Muscle layer of colon (tissue), 2 donors: ENCODE data around the gene GRIP1.

Experiments used
- H3K27ac ChIP-seq: one replicate; pipeline ENCODE4 v1.7.0; 2013; ENCODE audit warnings: low read depth, mild to moderate bottlenecking, low read length, moderate library complexity
- H3K27me3 ChIP-seq, 2 donors: one replicate each; pipeline ENCODE4 v1.7.0; 2013; ENCODE audit warnings: low read length in 2 of 2, mild to moderate bottlenecking in 2 of 2; ENCODE audit not compliant: insufficient read depth in 2 of 2, control insufficient read depth in 1 of 2
- H3K36me3 ChIP-seq: one replicate; pipeline ENCODE4 v1.7.0; 2013; ENCODE audit warnings: mild to moderate bottlenecking, low read length; ENCODE audit not compliant: insufficient read depth
- H3K4me1 ChIP-seq: one replicate; pipeline ENCODE4 v1.7.0; 2013; ENCODE audit warnings: mild to moderate bottlenecking, low read length; ENCODE audit not compliant: insufficient read depth
- H3K4me3 ChIP-seq, 2 donors: one replicate each; pipeline ENCODE4 v1.7.0; 2013; ENCODE audit warnings: low read length in 2 of 2, low read depth in 1 of 2, mild to moderate bottlenecking in 1 of 2, moderate library complexity in 1 of 2
- H3K9ac ChIP-seq: one replicate; pipeline ENCODE4 v1.7.0; 2013; ENCODE audit warnings: low read length
- H3K9me3 ChIP-seq: one replicate; pipeline ENCODE4 v1.7.0; 2013; ENCODE audit warnings: mild to moderate bottlenecking, low read length
- donor health status: abdominal sarcoma.
- donor health status: Adenocarcinoma of cecum.

GRIP1 gene

DNA sequence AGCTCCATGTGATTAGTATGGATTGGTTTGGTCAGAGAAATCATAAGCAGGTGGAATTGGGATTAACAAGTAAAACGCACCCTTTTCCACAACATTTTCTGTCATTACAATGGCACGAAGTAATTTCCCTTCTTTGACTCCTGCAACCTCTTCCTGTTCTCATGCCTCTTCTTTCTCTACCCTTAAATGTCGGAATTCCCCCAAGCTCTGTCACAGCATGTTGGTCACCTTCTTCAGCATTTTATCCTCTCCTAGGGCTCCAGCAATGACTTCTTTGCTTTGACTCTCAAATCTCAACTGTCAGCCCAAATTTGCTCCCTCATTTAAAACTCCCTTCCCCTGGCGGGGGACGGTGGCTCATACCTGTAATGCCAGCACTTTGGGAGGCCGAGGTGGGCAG is 5.3 kb upstream of the GRIP1 start:
- Histone ChIP-seq H3K4me3 (no peak overlapping the region), H3K36me3 (no peaks in the 10 kb centered on the region), H3K9ac (no peak overlapping the region), H3K4me1 (peaks cover 5% of the 10 kb centered on the region), H3K27ac (no peak overlapping the region), H3K9me3 (no peaks in the 10 kb centered on the region), H3K27me3 (no peaks in the 10 kb centered on the region)

GRCh38 chr12:66683822-66684221 is 4.9 kb upstream of the GRIP1 start:
- H3K4me3 ChIP-seq, result no peak overlapping the region

GRCh38 chr12:66683073-66683472 is 4.2 kb upstream of the GRIP1 start:
- Histone ChIP-seq H3K9me3 (no peaks in the 10 kb centered on the region), H3K27ac (no peak overlapping the region), H3K36me3 (no peaks in the 10 kb centered on the region), H3K4me3 (no peak overlapping the region), H3K9ac (no peak overlapping the region), H3K4me1 (peaks cover 13% of the 10 kb centered on the region), H3K27me3 (no peaks in the 10 kb centered on the region)

More at GRCh38 chr12:66683822-66684221, 4.9 kb upstream of the GRIP1 start:
- H3K9ac ChIP-seq, result no peak overlapping the region
- no peaks in the 10 kb centered on the region for H3K36me3 ChIP-seq
- H3K27ac ChIP-seq, result no peak overlapping the region
- H3K27me3 ChIP-seq, result no peaks in the 10 kb centered on the region
- H3K9me3 ChIP-seq, result no peaks in the 10 kb centered on the region
- H3K4me1 ChIP-seq, result peaks cover 7% of the 10 kb centered on the region

- Histone ChIP-seq H3K27ac (no peak overlapping the region), H3K27me3 (no peaks in the 10 kb centered on the region), H3K4me1 (peaks cover 13% of the 10 kb centered on the region), H3K9me3 (no peaks in the 10 kb centered on the region), H3K9ac (no peak overlapping the region), H3K4me3 (no peak overlapping the region), H3K36me3 (no peaks in the 10 kb centered on the region)
Observed at GRCh38 chr12:66679461-66680084, 697 bp upstream of the GRIP1 start.

DNA sequence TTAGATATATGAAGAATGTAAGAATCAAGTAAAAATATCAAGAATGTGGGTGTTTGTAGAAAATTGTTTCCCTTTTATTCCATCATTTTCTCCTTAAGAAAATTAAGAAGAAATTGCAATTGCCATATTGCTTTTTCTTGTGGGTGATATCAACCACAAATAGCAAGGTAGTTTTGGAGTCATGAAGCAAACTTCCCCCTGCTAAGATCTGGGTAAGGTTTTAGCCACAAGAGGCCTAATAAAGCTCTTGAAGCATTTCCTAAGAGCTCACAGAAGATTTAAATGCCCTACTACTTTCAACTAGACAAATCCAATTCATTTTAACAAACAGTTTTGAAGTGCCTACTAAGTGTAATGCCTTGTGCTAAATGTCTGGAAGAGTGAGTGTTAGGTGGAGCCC is 2.6 kb downstream of the GRIP1 start:
- H3K9ac ChIP-seq, result no peak overlapping the region
- H3K9me3 ChIP-seq, result no peaks in the 10 kb centered on the region
- H3K36me3 ChIP-seq, result no peaks in the 10 kb centered on the region
- no peak overlapping the region for H3K27ac ChIP-seq
- peaks cover 13% of the 10 kb centered on the region for H3K4me1 ChIP-seq
- H3K27me3 ChIP-seq, result no peaks in the 10 kb centered on the region
- no peak overlapping the region for H3K4me3 ChIP-seq

DNA sequence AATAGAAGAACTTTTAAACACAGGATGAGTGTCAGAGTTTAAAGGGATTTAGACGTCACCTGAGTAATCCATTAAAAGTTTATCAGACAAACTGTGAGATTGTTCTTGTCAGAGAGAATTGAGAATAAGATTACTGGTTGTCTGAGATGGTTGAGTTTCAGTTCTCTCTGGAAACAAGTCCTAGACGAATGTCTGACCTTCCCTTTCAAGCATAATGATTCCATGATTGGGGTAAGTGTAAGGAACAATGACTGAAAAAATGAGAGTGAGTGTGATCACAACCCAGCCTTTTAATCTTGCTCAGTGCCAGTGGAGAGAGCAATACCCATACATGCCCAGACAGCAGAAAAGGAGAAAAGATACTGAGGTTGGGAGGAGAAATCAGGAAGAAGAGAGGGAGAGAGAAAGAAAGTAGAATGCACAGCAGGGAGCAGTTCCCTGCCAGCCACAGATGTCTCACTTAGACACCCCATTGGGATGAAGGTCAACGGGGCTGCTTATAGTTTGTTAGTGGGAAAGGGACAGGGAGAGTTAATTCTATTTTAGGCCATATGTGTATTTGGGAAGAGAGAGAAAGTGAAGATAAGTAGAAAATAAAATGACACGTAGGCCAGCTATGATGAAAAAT is 4.3 kb downstream of the GRIP1 start:
- Histone ChIP-seq H3K27ac (no peak overlapping the region), H3K36me3 (no peaks in the 10 kb centered on the region), H3K4me1 (peaks cover 12% of the 10 kb centered on the region), H3K9me3 (no peaks in the 10 kb centered on the region), H3K4me3 (no peak overlapping the region), H3K27me3 (no peaks in the 10 kb centered on the region), H3K9ac (no peak overlapping the region)

DNA sequence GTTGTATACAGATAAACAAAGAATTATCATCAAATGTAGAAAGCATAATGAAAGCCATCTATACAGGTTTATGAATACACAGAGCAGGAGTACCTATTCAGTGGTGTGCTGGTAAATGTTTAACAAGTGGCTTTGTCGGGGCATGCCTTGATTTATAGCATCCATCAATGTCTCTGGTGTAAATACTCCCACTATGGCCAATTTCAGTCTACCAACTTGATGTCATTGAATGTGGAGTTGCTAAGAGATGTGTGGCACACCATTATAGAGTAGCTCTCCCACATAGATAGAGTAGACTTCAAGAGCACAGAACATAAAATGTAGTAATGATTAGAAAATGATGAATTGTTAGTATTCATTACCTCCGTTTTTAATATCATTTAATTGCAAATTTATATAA is 9.3 kb downstream of the GRIP1 start:
- no peaks in the 10 kb centered on the region for H3K27me3 ChIP-seq
- no peaks in the 10 kb centered on the region for H3K9me3 ChIP-seq
- H3K27ac ChIP-seq, result no peak overlapping the region
- no peak overlapping the region for H3K9ac ChIP-seq
- no peak overlapping the region for H3K4me3 ChIP-seq
- no peaks in the 10 kb centered on the region for H3K36me3 ChIP-seq
- H3K4me1 ChIP-seq, result no peaks in the 10 kb centered on the region

DNA sequence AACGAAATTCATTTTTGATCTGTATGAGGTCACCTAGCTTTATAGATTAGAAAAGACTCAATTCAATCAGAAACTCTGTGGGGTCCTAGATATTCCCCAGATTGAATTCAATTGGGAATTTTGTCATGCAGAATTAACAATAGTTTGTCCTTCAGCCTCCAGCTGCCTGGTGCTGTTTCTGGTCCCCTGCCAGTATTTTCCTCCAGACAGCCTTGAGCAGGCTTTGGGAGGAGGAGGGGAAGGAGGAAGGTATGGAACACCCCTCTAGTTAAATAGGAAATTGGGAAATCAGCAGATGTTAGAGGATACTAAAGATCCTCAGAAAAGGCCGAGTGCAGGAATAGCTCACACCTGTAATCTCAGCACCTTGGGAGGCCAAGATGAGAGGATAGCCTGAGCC is 10.6 kb downstream of the GRIP1 start:
- Histone ChIP-seq H3K27ac (no peak overlapping the region), H3K9ac (no peak overlapping the region), H3K4me1 (peaks cover 3% of the 10 kb centered on the region), H3K9me3 (no peaks in the 10 kb centered on the region), H3K27me3 (no peaks in the 10 kb centered on the region), H3K36me3 (no peaks in the 10 kb centered on the region), H3K4me3 (no peak overlapping the region)

DNA sequence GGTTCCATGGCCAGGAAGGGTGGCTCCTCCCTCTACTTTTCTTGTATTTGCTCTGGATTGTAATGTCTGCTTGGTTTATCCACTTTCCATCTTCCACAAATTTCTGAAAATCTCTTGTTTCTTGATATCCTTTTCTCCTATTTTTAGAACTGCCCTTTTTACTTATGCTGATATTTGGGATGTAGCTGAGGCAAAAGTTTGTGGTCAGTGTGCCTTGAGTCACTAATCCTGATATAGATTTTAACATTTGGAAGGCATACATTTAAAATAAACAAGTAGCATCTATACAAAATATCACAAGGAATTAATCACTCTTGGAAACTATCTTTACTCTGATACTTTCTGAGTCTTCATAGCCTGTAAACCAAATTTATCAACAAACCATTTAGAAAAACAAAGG is 11.0 kb downstream of the GRIP1 start:
- no peak overlapping the region for H3K27ac ChIP-seq
- no peak overlapping the region for H3K9ac ChIP-seq
- H3K9me3 ChIP-seq, result no peaks in the 10 kb centered on the region
- no peaks in the 10 kb centered on the region for H3K36me3 ChIP-seq
- no peak overlapping the region for H3K4me3 ChIP-seq
- H3K27me3 ChIP-seq, result no peaks in the 10 kb centered on the region
- peaks cover 4% of the 10 kb centered on the region for H3K4me1 ChIP-seq

GRCh38 chr12:66666481-66666880 is 12.4 kb downstream of the GRIP1 start:
- H3K9ac ChIP-seq, result no peak overlapping the region
- no peaks in the 10 kb centered on the region for H3K36me3 ChIP-seq
- H3K27me3 ChIP-seq, result no peaks in the 10 kb centered on the region
- H3K27ac ChIP-seq, result no peak overlapping the region
- H3K4me1 ChIP-seq, result peaks cover 4% of the 10 kb centered on the region
- H3K9me3 ChIP-seq, result no peaks in the 10 kb centered on the region
- no peak overlapping the region for H3K4me3 ChIP-seq

DNA sequence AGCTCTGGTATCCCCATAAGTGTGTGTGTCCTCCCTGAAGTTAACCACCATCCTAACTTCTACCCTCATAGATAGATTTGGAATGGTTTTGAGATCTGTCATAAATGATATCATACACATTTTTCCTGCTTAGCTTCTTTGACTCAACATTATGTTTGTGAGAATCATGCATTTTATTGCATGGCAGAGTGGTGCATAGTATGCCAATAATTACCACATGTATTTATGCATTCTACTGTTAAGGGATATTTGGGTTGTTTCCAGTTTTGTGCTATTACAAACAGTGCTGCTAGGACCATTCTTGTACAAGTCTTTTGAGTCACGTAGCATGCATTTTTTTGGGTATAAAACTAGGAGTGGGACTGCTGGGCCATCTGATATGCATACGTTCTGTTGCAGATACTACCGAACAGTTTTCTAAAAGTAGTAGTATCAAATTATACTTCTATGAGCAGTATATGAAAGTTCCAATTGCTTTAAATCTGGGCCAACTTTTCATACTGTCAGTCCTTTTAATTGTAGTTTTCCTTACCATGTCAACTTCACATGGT is 13.4 kb downstream of the GRIP1 start:
- Histone ChIP-seq H3K9ac (no peak overlapping the region), H3K27ac (no peak overlapping the region), H3K36me3 (no peaks in the 10 kb centered on the region), H3K4me3 (no peak overlapping the region), H3K9me3 (no peaks in the 10 kb centered on the region), H3K27me3 (no peaks in the 10 kb centered on the region), H3K4me1 (peaks cover 4% of the 10 kb centered on the region)

DNA sequence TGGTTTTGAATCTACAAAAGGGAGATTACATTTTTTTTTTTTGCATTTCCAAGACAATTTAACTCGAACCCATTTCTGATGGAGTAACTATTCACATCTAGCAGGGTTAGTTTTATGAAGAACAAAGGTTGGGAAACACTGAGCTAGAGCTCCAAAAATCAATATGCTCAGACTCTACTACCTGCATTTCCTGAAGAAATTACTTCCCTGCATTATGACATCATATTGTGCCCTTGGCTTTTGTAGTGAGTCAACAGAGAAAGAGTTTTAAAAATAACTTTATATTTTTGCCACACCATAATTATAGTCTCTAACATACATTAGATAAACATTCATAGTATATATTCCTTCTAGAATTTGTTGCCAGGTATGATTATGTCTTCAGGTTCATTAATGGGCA is 14.8 kb downstream of the GRIP1 start:
- Histone ChIP-seq H3K36me3 (no peaks in the 10 kb centered on the region), H3K9ac (no peak overlapping the region)

More for the DNA sequence above, 14.8 kb downstream of the GRIP1 start:
- no peak overlapping the region for H3K27ac ChIP-seq
- H3K9me3 ChIP-seq, result no peaks in the 10 kb centered on the region
- no peaks in the 10 kb centered on the region for H3K27me3 ChIP-seq
- no peak overlapping the region for H3K4me3 ChIP-seq
- peaks cover 4% of the 10 kb centered on the region for H3K4me1 ChIP-seq
